Kidney epithelial cell (primary cell): ENCODE data around the gene SLC22A7. TPM values are rescaled to one million over a fixed set of nuclear protein-coding genes. Genes with fewer than 3 reads are reported as not detected.

Experiments used
- DNase-seq: peaks from one replicate; pipeline ENCODE4 v3.0.0-alpha.2; 2010; ENCODE audit warnings: low read depth
- H3K27me3 ChIP-seq: 2 replicates; pipeline ENCODE4 v1.6.0; 2011; ENCODE audit warnings: low read length; ENCODE audit not compliant: control insufficient read depth, insufficient read depth
- H3K36me3 ChIP-seq: 2 replicates; pipeline ENCODE4 v1.5.1; 2011; ENCODE audit warnings: low read length; ENCODE audit not compliant: control insufficient read depth, insufficient read depth
- H3K4me3 ChIP-seq: 2 replicates; pipeline ENCODE4 v1.5.1; 2011; ENCODE audit warnings: low read depth, mild to moderate bottlenecking, control low read depth, low read length
- total RNA-seq: library from RNA; depleted of rRNA; stranded (reverse); fragments of >200 nt; gene quantifications from 2 replicates; pipeline ENCODE4 v1.2.3, GENCODE V29; 2015
- TF ChIP-seq, protein P1 (sequence below): IDR thresholded peaks from 2 replicates; pipeline ENCODE4 v1.5.1; 2011; ENCODE audit warnings: mild to moderate bottlenecking, moderate library complexity, low read length, control low read depth, inconsistent platforms; ENCODE audit not compliant: insufficient read depth, poor library complexity, severe bottlenecking

Gene SLC22A7
- total RNA-seq, 1 donor from 2014 or later, result not detected

DNA sequence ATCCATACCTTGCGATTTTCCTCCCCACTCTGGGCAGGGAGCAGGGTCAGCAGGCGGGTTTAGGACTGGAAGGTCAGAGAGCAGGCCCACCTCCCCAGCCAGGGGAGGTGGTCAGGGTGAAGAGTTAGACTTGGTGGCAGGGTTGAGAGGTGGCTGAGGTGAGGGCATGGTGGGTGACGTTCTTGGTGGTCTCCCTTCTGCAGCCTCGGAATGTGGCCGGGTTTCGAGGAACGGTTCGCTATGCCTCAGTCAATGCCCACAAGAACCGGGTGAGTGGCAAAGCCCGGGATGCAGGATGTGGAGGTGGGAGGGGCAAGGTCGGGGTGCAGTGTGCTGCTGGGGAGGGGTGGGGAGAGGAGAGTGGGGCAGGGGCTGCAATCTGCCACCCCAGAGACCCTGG lies 43.2 kb upstream of the SLC22A7 start:
- no peak overlapping the region for H3K4me3 ChIP-seq
- no peak for DNase-seq
- TF ChIP-seq, protein P1, sequence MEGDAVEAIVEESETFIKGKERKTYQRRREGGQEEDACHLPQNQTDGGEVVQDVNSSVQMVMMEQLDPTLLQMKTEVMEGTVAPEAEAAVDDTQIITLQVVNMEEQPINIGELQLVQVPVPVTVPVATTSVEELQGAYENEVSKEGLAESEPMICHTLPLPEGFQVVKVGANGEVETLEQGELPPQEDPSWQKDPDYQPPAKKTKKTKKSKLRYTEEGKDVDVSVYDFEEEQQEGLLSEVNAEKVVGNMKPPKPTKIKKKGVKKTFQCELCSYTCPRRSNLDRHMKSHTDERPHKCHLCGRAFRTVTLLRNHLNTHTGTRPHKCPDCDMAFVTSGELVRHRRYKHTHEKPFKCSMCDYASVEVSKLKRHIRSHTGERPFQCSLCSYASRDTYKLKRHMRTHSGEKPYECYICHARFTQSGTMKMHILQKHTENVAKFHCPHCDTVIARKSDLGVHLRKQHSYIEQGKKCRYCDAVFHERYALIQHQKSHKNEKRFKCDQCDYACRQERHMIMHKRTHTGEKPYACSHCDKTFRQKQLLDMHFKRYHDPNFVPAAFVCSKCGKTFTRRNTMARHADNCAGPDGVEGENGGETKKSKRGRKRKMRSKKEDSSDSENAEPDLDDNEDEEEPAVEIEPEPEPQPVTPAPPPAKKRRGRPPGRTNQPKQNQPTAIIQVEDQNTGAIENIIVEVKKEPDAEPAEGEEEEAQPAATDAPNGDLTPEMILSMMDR, result no peak
- peaks cover 27% of the 10 kb centered on the region for H3K27me3 ChIP-seq
- no peaks in the 10 kb centered on the region for H3K36me3 ChIP-seq

DNA sequence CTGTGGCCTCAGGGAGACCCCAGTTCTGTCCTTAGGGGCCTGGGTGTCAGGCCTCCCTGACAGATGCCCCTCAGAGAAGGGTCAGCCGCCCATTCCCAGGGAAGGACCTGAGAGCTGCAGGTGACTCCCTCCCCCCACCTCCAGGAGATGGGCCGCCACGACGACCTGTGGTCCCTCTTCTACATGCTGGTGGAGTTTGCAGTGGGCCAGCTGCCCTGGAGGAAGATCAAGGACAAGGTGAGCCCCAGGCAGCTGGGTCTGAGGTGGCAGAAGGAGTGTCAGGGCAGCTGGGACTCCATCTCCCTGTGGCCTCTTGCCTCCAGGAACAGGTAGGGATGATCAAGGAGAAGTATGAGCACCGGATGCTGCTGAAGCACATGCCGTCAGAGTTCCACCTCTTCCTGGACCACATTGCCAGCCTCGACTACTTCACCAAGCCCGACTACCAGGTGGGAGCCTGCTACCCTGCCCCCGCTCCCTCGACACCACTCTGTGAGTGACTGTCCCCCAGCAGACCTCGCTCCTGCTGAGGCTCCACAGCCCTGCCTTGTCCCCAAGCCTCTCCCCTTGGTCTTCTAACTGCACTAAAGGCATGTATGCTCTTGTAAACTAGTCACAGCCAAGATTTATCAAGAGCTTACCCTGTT lies 42.5 kb upstream of the SLC22A7 start:
- DNase-seq, result no peak
- H3K4me3 ChIP-seq, result no peak overlapping the region
- TF ChIP-seq, protein P1, result no peak
- H3K36me3 ChIP-seq, result no peaks in the 10 kb centered on the region
- H3K27me3 ChIP-seq, result peaks cover 25% of the 10 kb centered on the region

DNA sequence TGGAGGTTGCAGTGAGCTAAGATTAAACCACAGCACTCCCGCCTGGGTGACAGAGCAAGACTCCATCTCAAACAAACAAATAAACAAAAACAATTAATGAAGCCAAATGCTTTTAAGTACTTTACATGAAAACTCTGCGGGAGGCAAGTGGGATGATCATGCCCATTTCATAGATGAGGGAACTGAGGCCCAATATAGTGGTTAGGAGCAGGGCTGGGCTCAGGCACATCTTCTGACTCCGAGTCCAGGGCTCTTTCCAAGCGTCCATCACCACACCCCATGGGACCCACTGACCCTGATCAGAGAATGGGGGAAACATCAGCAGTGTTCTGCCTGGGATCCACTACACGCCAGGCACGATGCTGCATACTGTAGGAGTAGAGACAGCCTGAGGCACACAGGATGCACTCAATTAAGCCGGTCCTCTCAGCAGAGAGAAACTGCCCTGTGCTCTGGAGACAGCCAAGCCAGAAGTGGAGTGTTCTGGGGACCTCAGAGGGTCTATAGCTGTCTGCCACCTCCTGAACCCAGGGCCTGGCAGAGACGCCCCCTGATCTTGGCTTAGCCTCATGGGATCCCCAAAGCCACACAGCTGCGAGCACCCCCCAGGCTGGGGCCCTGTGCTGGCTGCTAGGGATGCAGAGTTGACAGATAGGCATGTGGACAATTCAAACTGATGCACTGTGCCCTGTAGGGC lies 41.2 kb upstream of the SLC22A7 start:
- DNase-seq, result no peak
- TF ChIP-seq, protein P1, result no peak
- no peak overlapping the region for H3K4me3 ChIP-seq
- no peaks in the 10 kb centered on the region for H3K36me3 ChIP-seq
- peaks cover 15% of the 10 kb centered on the region for H3K27me3 ChIP-seq

DNA sequence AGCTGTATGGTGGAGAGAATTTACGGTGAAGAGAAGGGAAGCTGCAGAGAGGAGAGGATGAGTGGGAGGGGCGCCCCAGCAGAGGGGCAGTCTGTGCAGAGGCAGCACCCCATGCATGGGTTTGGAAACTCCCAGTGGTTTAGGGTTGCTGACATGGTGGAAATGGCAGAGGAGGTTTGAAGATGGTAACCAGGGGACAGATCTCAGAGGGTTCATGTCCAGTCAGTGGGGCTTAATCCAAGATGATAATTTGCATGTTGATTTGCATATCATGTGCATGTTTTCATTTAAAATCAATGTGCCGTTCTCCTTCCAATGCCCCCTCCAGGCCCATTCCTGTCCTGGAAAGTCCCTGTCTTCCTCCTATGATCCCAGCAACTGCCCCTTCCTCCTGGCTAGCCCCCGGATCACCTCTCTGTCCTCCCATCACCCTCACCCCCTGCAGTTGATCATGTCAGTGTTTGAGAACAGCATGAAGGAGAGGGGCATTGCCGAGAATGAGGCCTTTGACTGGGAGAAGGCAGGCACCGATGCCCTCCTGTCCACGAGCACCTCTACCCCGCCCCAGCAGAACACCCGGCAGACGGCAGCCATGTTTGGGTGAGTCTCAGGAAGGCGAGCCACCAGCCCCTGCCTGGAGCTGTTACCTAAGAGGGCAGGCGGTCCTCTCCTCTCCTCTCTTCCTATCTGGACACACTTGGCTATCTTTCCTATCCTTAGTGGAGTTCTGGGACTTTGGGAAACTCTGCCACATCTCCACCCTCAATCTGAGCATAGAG lies 40.5 kb upstream of the SLC22A7 start:
- no peak for DNase-seq
- Histone ChIP-seq H3K27me3 (peaks cover 12% of the 10 kb centered on the region), H3K36me3 (no peaks in the 10 kb centered on the region), H3K4me3 (no peak overlapping the region)
- TF ChIP-seq, protein P1, result no peak

DNA sequence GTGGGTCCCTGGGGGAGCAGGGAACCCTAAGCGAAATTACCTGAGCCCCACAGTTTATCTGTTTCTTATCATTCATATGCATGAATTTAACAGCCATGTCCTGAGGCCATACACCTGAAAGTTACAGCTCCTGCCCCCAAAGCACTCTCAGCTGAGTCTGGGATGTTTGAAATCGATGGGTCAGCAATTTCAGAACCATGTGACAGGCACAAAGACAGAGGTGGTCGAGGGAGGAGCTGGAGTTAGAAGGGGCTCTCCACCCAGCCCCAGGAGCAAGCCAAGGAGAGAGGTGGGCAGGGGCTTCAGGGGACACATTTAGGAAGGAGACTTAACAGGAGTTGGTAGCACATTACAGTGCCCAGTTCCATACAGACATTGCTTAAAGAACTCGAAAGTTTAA lies 39.9 kb upstream of the SLC22A7 start:
- no peak overlapping the region for H3K4me3 ChIP-seq
- TF ChIP-seq, protein P1, result no peak
- no peak for DNase-seq
- no peaks in the 10 kb centered on the region for H3K36me3 ChIP-seq
- H3K27me3 ChIP-seq, result peaks cover 12% of the 10 kb centered on the region
